Amygdala (tissue), 56 donors: ENCODE data around the gene TSPAN12.

Experiments
- DNase-seq, 56 donors: peaks; one replicate each; lab custom pipeline; 2025; lab: John Stamatoyannopoulos, UW

Gene TSPAN12

GRCh38 chr7:120770206-120770605 lies 87.7 kb downstream of the TSPAN12 start:
- DNase-seq, result no peak

- no peak for DNase-seq
Measured at GRCh38 chr7:120760851-120761250, 97.1 kb downstream of the TSPAN12 start.

- DNase-seq, result no peak
Measured at GRCh38 chr7:120760050-120760449, 97.9 kb downstream of the TSPAN12 start.

GRCh38 chr7:120743128-120743527 lies 114.8 kb downstream of the TSPAN12 start:
- DNase-seq, result no peak

- DNase-seq, result peak in 2 of 56 donors; percentile 5 to 6
Measured at GRCh38 chr7:120742372-120742771, 115.6 kb downstream of the TSPAN12 start.

- no peak for DNase-seq
Measured at GRCh38 chr7:120741371-120742042, 116.4 kb downstream of the TSPAN12 start.

- no peak for DNase-seq
Measured at GRCh38 chr7:120740348-120740747, 117.6 kb downstream of the TSPAN12 start.

GRCh38 chr7:120738816-120739215 lies 119.1 kb downstream of the TSPAN12 start:
- DNase-seq, result no peak
